Neural cell (in vitro differentiated cells): ENCODE results near the gene SENP2. TPM values are rescaled to one million over a fixed set of nuclear protein-coding genes. Genes with fewer than 3 reads are reported as not detected.
"Not testable (repeated sequence)": the region's sequence is repeated elsewhere in the genome, so short reads cannot be mapped to it uniquely, and the experiment has no call there.

Source experiments
- H2AFZ ChIP-seq: fragments of 200-600, 300-800 bp; sonication (generic), shearing (Covaris generic); 2 replicates; pipeline ENCODE4 v1.6.0; 2014; ENCODE audit warnings: low read depth, mild to moderate bottlenecking, antibody characterized with exemption, low read length, moderate library complexity
- H3F3A ChIP-seq: fragments of 200-600 bp; shearing (Covaris generic); 2 replicates; pipeline ENCODE4 v1.6.1; 2016; ENCODE audit warnings: mild to moderate bottlenecking, moderate library complexity, mixed read lengths, antibody characterized with exemption, low read length; ENCODE audit not compliant: insufficient read depth, poor library complexity, severe bottlenecking
- H3K27ac ChIP-seq: fragments of 200-600, 300-800 bp; sonication (generic), shearing (Covaris generic); 2 replicates; pipeline ENCODE4 v1.5.1; 2014; ENCODE audit warnings: mild to moderate bottlenecking, low read length, moderate library complexity
- H3K27me3 ChIP-seq: fragments of 300-800, 200-600 bp; sonication (generic), shearing (Covaris generic); 2 replicates; pipeline ENCODE4 v1.6.0; 2014; ENCODE audit warnings: mild to moderate bottlenecking, low read depth, low read length, moderate library complexity; ENCODE audit not compliant: insufficient read depth
- H3K36me3 ChIP-seq: fragments of 300-800, 200-600 bp; sonication (generic), shearing (Covaris generic); 2 replicates; pipeline ENCODE4 v1.5.1; 2014; ENCODE audit warnings: mild to moderate bottlenecking, antibody characterized with exemption, low read length, moderate library complexity; ENCODE audit not compliant: insufficient read depth
- H3K4me2 ChIP-seq: fragments of 300-800, 200-600 bp; sonication (generic), shearing (Covaris generic); 2 replicates; pipeline ENCODE4 v1.6.0; 2014; ENCODE audit warnings: mild to moderate bottlenecking, low read length
- H3K4me3 ChIP-seq: fragments of 300-800, 200-600 bp; sonication (generic), shearing (Covaris generic); 2 replicates; pipeline ENCODE4 v1.5.1; 2014; ENCODE audit warnings: mild to moderate bottlenecking, low read length, moderate library complexity
- H3K79me2 ChIP-seq: fragments of 200-600 bp; shearing (Covaris generic); replicated peaks from 2 replicates; pipeline ENCODE4 v1.6.0; 2014; ENCODE audit warnings: mild to moderate bottlenecking, low read length, moderate library complexity; ENCODE audit not compliant: insufficient read depth
- H3K9ac ChIP-seq: fragments of 300-800, 200-600 bp; sonication (generic), shearing (Covaris generic); 2 replicates; pipeline ENCODE4 v1.6.1; 2016; ENCODE audit warnings: mild to moderate bottlenecking, low read length, mixed read lengths
- H3K9me2 ChIP-seq: fragments of 200-600 bp; shearing (Covaris generic); 2 replicates; pipeline ENCODE4 v1.6.1; 2016; ENCODE audit warnings: mild to moderate bottlenecking, low read length, mixed read lengths; ENCODE audit not compliant: insufficient read depth
- H3K9me3 ChIP-seq: fragments of 200-600, 300-800 bp; sonication (generic), shearing (Covaris generic); 2 replicates; pipeline ENCODE4 v1.6.1; 2016; ENCODE audit warnings: mild to moderate bottlenecking, mixed run types, low read length, moderate library complexity, mixed read lengths
- H4K20me1 ChIP-seq: fragments of 200-600 bp; shearing (Covaris generic); 2 replicates; pipeline ENCODE4 v1.6.1; 2016; ENCODE audit warnings: mild to moderate bottlenecking, mixed run types; ENCODE audit not compliant: insufficient read depth
- CTCF ChIP-seq: fragments of 450-650 bp; IDR thresholded peaks from 2 replicates; pipeline ENCODE4 v1.5.1; 2014; ENCODE audit warnings: antibody characterized with exemption, mild to moderate bottlenecking, moderate library complexity; ENCODE audit not compliant: poor library complexity, severe bottlenecking
- EP300 ChIP-seq: fragments of 450-650 bp; conservative IDR thresholded peaks from 2 replicates; pipeline ENCODE4 v1.6.1; 2014; ENCODE audit warnings: antibody characterized with exemption, mild to moderate bottlenecking, moderate library complexity; ENCODE audit not compliant: poor library complexity, severe bottlenecking
- EZH2 ChIP-seq: fragments of 200-600, 300-800 bp; shearing (Covaris generic), sonication (generic); IDR thresholded peaks from 2 replicates; pipeline ENCODE4 v1.6.1; 2014; ENCODE audit warnings: antibody characterized with exemption, low read length, borderline replicate concordance, mild to moderate bottlenecking; ENCODE audit not compliant: insufficient read depth, poor library complexity, severe bottlenecking
- MXI1 ChIP-seq: fragments of 450-650 bp; conservative IDR thresholded peaks from 2 replicates; pipeline ENCODE4 v1.6.1; 2014; ENCODE audit warnings: antibody characterized with exemption, mild to moderate bottlenecking; ENCODE audit not compliant: poor library complexity, severe bottlenecking
- POLR2AphosphoS5 ChIP-seq: IDR thresholded peaks from 2 replicates; pipeline ENCODE4 v1.6.1; 2012
- RAD21 ChIP-seq: fragments of 450-650 bp; conservative IDR thresholded peaks from 2 replicates; pipeline ENCODE4 v1.6.1; 2014; ENCODE audit warnings: antibody characterized with exemption, mild to moderate bottlenecking, moderate library complexity
- SMC3 ChIP-seq: fragments of 450-650 bp; conservative IDR thresholded peaks from 2 replicates; pipeline ENCODE4 v1.6.1; 2014; ENCODE audit warnings: antibody characterized with exemption, mild to moderate bottlenecking, moderate library complexity; ENCODE audit not compliant: poor library complexity
- TAF1 ChIP-seq: IDR thresholded peaks from 2 replicates; pipeline ENCODE4 v1.6.1; 2012; ENCODE audit warnings: low read depth
- polyA plus RNA-seq: library from polyadenylated mRNA; depleted of rRNA; stranded (reverse); fragments of >200 nt; gene quantifications from 2 replicates; pipeline ENCODE4 v1.2.3, GENCODE V29; 2014
- TF ChIP-seq, protein P1 (sequence below): IDR thresholded peaks from 2 replicates; pipeline ENCODE4 v1.6.1; 2012; ENCODE audit warnings: borderline replicate concordance

Gene SENP2
- polyA plus RNA-seq, 1 donor from 2014 or later: 40.1 TPM

DNA sequence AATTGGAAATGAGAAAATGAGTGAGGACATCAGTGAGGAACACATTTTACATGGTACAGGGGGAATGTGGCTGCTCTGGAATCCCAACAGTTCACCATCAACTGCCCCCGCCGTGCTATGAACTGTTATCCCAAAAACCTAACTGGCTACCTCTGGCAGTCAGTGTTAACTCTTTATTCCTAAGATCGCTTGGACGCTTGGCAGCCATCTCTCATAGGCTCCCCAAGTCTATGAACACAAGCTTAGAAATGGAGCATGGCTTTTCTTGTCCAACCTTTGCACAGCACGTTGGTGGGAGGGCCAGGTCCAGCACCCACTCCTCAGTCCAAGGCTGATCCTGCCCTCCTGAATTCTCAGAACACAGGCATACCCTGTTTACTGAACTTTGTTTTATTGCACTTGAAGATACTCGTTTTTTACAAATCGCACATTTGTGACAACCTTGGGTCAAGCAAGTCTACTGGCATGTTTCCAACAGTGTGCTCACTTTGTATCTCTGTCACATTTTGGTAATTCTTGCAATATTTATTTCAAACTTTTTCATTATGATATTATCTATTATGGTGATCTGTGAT lies 53.6 kb downstream of the SENP2 start:
- TF ChIP-seq MXI1: no peak
- no peak for TF ChIP-seq CTCF
- TF ChIP-seq EP300: no peak
- no peak for TF ChIP-seq RAD21
- TF ChIP-seq, protein P1, sequence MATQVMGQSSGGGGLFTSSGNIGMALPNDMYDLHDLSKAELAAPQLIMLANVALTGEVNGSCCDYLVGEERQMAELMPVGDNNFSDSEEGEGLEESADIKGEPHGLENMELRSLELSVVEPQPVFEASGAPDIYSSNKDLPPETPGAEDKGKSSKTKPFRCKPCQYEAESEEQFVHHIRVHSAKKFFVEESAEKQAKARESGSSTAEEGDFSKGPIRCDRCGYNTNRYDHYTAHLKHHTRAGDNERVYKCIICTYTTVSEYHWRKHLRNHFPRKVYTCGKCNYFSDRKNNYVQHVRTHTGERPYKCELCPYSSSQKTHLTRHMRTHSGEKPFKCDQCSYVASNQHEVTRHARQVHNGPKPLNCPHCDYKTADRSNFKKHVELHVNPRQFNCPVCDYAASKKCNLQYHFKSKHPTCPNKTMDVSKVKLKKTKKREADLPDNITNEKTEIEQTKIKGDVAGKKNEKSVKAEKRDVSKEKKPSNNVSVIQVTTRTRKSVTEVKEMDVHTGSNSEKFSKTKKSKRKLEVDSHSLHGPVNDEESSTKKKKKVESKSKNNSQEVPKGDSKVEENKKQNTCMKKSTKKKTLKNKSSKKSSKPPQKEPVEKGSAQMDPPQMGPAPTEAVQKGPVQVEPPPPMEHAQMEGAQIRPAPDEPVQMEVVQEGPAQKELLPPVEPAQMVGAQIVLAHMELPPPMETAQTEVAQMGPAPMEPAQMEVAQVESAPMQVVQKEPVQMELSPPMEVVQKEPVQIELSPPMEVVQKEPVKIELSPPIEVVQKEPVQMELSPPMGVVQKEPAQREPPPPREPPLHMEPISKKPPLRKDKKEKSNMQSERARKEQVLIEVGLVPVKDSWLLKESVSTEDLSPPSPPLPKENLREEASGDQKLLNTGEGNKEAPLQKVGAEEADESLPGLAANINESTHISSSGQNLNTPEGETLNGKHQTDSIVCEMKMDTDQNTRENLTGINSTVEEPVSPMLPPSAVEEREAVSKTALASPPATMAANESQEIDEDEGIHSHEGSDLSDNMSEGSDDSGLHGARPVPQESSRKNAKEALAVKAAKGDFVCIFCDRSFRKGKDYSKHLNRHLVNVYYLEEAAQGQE: no peak
- no peak for TF ChIP-seq SMC3
- TF ChIP-seq TAF1: no peak
- TF ChIP-seq POLR2AphosphoS5: no peak
- no peak for TF ChIP-seq EZH2
- Histone ChIP-seq H3K27me3 (no peaks in the 10 kb centered on the region), H3K4me3 (no peak overlapping the region), H2AFZ (no peak overlapping the region), H3K27ac (no peak overlapping the region), H3F3A (no peaks in the 10 kb centered on the region), H3K36me3 (peaks cover 5% of the 10 kb centered on the region), H3K9me2 (no peaks in the 10 kb centered on the region), H3K9ac (no peak overlapping the region), H3K9me3 (no peaks in the 10 kb centered on the region), H3K4me2 (no peak overlapping the region), H4K20me1 (no peaks in the 10 kb centered on the region), H3K79me2 (no peaks in the 10 kb centered on the region)

- H3K9ac ChIP-seq: no peak overlapping the region
- TF ChIP-seq CTCF: no peak
- no peak for TF ChIP-seq MXI1
- TF ChIP-seq, protein P1: no peak
- no peak for TF ChIP-seq EP300
- TF ChIP-seq RAD21: no peak
- TF ChIP-seq POLR2AphosphoS5: no peak
- TF ChIP-seq SMC3: no peak
- TF ChIP-seq EZH2: no peak
- TF ChIP-seq TAF1: no peak
- no peak overlapping the region for H3K27ac ChIP-seq
These were observed 54.2 kb downstream of the SENP2 start for GRCh38 chr3:185640308-185640707.

DNA sequence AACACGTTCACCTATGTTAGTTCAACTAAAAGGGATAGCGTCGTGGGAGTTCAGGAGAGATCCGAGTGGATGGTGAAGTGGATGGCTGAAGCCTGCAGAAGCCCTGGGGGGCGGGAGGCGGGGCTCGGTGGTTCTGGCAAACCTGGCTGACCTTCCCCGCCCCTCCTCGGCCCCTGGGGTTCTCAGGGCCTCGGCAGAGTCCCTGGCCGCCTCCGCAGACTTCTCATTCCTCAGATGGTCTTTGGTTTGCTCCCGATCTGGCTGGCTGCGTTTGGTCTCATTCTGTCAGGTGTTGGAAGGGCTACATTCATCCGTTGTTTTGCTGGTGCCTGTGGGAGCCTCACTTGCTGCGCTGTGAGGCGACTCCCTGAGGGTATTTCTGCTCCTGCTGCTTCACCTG lies 59.1 kb downstream of the SENP2 start:
- H3F3A ChIP-seq, H3K9ac ChIP-seq, H3K27me3 ChIP-seq, H3K79me2 ChIP-seq, H3K4me3 ChIP-seq, H2AFZ ChIP-seq, H3K9me2 ChIP-seq, H3K27ac ChIP-seq, H3K36me3 ChIP-seq, H4K20me1 ChIP-seq, H3K4me2 ChIP-seq, H3K9me3 ChIP-seq: not testable (repeated sequence)

More at GRCh38 chr3:185640308-185640707, 54.2 kb downstream of the SENP2 start:
- Histone ChIP-seq H3K27me3 (no peaks in the 10 kb centered on the region), H3K9me2 (no peaks in the 10 kb centered on the region), H3K36me3 (peaks cover 5% of the 10 kb centered on the region), H2AFZ (no peak overlapping the region), H3F3A (no peaks in the 10 kb centered on the region), H3K9me3 (no peaks in the 10 kb centered on the region), H3K79me2 (no peaks in the 10 kb centered on the region), H3K4me2 (no peak overlapping the region), H4K20me1 (no peaks in the 10 kb centered on the region), H3K4me3 (no peak overlapping the region)
